GM21390 (cell line): ENCODE results near the gene CTAGE1.
"Not testable (repeated sequence)": the region's sequence is repeated elsewhere in the genome, so short reads cannot be mapped to it uniquely, and the experiment has no call there.

Experiments
- ATAC-seq: cut with Tn5 transposase; IDR thresholded peaks from one replicate; pipeline ENCODE4 v1.9.1; 2021; ENCODE audit not compliant: unreplicated experiment

Gene CTAGE1, protein sequence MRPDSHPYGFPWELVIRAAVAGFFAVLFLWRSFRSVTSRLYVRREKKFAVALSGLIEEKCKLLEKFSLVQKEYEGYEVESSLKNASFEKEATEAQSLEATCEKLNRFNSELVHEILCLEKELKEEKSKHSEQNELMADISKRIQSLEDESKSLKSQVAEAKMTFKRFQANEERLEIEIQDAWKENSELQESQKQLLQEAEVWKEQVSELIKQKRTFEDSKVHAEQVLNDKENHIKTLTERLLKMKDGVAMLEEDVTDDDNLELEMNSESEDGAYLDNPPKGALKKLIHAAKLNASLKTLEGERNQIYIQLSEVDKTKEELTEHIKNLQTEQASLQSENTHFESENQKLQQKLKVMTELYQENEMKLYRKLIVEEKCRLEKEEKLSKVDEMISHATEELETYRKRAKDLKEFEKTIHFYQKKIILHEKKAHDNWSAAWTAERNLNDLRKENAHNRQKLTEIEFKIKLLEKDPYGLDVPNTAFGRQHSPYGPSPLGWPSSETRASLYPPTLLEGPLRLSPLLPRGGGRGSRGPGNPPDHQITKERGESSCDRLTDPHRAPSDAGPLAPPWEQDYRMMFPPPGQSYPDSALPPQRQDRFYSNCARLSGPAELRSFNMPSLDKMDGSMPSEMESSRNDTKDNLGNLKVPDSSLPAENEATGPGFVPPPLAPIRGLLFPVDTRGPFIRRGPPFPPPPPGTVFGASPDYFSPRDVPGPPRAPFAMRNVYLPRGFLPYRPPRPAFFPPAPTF

GRCh38 chr18:22417496-22418188 lies at the start of gene CTAGE1:
CTAGE1 (minus strand) TSS chr18:22417915; CDS start chr18:22417811, 104 bp downstream.
- no peak for ATAC-seq

DNA sequence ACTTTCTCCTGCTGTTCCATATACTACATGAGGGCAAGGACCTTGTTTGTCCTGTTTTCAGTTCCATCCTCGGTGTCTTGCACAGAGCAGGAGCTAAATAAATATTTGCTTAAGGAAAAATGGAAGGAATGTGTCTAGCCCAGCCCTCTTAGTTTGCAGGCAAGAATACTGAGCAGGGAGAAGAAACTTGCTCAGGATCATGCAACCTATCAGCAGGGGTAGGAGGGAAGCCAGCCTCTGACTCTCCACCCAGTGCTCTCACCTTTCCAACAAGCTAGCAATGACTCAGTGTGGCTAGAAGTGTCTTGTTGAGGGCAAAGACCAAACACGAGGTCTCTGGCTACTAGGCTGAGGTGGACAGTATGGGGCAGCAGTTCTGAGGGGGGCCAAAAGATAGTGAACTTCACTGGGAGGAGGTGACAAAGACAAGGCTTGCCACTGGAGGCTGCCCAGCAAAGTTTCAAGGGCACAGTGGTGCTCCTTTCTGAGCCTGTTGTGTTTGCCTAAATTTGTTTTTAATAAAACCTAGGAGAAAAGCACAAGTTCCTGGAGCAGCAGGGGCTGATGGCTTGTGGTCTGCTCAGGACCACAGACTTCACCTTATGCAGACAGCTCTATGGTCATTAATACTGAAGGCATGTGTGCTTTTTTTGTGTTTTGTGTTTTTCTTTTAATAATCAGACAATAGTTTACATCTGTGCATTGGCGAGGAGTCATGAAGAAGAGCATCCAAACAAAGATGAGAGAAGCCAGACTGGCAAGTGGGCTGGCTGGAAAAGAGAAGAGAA lies 49.1 kb upstream of the CTAGE1 start:
- no peak for ATAC-seq

DNA sequence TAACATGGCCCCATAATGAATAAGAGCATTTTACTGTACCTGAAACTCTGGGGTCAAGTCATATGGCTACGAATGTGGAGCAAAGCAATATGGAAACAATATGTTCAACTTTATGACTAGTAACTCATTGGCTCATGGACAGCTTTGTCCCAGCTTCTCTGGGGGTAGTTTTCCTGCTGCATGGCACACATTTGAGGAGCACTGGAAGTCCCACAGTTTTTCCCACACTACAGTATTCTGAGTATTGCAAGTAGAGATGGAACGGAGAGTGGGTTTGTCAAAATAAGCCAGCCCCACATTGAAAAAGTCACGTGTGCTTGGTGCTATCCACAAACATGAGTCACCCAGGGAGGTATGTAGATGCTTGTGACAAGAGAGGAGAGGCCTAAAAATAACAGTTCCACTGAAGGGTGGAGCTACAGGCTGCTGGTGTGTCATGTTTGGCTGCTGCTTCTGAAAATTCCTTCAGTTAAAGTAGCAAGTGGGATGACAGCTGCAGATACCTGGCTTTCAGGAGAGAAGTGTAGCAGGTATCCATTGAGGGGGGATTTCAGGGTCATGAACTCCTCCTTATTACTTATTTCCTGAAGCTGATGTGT lies 48.2 kb upstream of the CTAGE1 start:
- ATAC-seq: no peak

- ATAC-seq: no peak
Observed at GRCh38 chr18:22463076-22463475, 45.4 kb upstream of the CTAGE1 start.

DNA sequence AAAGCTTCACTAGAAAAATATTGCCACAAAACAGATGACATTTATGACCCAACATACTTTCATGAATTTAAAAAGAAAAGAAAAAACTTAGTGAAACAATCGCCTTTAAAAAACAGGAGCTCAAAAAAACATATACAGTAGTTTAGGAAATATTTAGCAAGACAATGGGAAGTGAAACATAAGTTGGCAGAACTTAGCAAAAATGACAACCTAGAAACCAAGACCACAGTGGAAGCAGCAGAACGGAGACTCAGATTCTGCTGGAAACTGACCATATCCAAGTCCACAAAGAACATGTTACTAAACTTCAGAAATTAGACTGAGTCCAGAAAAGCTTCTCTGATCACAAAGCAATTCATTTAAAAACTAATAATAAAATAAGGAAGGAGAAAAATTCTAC lies 41.8 kb upstream of the CTAGE1 start:
- no peak for ATAC-seq

DNA sequence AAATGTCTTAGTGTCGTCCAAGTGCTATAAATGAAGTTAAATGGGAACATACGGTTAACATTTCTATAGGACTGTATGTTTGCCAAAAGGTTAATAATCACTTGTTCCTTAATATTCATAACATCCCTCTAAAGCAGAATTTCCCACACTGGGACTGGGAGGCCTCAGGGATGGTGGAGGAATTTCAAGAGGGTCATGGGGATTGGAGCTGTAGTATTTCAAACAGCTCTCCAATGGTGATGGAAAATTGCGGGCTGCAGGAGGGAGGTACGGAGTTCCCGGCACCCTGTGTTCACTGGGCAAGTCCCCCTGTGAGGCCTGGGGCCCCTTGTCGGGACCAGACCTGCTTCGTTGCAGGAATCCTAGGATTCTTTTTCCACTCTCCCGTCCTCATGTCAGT lies 39.8 kb upstream of the CTAGE1 start:
- no peak for ATAC-seq

GRCh38 chr18:22456547-22456946 lies 38.8 kb upstream of the CTAGE1 start:
- no peak for ATAC-seq

- no peak for ATAC-seq
Observed at GRCh38 chr18:22456116-22456480, 38.4 kb upstream of the CTAGE1 start.

DNA sequence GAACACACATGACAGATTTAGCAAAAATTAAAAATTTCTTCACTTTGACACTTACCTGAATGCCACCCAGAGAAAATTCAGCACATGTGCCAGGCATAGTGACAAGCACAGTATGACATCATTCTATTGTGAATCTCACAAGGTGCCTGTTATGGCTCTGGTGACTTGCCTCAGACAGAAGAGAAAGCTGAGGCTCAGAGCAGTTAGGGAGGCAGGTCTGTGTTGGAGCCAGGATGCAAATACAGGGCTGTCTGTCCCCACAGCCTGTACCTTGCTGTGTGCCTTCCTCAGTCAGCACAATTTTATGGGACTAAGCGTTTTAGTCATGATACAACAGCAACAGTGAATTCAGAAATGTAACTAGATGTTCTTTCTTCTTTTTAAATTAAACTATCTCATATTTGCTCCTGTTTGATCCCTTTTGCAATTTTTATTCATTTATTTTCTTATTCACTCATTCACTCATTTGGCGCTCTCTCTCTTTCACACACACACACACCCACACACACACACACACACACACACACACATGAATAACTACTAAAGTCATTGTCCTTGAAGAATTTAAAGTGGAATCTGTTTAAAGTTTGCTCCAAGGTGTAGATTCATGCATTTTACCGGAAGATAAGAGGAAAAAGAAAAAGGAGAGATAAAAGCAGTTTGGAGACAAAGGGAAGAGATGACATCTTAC lies 37.9 kb upstream of the CTAGE1 start:
- ATAC-seq: no peak

DNA sequence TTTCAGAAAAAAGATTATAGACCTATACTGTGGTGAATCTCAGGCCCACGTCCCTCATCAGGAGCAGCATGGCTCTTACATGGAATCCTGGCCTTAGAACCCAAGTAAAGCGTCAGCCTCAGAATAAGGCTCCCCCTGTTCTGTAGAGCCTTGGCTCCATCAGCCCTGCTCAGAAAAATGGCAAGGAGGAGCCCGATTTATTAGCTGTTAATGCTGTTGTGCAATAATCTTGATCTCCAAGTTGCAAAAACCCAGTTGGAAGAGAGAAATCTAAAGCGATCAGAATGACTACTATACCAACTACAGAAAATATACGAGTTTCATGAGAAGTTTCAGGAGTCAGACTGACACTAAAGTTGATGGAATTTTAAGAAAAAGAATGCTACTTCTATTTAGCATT lies 35.6 kb upstream of the CTAGE1 start:
- no peak for ATAC-seq

DNA sequence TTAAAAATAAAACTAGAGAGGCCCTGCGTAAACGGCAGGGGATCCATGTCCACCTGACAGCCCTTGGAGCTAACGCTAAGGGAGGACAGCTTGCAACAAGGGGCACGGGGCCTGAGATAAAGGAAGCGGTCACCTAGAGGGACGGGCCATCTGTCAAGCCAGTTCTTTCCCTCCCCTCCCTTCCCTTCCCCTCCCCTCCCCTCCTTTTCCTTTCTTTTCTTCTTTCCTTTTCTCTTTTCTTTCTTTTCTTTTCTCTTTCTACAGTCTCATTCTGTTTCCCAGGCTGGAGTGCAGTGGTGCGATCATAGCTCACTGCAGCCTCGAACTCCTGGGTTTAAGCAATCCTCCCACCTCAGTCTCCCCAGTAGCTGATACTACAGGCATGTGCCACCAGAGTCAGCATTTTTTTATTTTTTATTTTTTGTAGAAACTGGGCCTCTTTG lies 34.5 kb upstream of the CTAGE1 start:
- no peak for ATAC-seq

- ATAC-seq: no peak
Observed at GRCh38 chr18:22451796-22452195, 34.1 kb upstream of the CTAGE1 start.

- not testable (repeated sequence) for ATAC-seq
Observed at GRCh38 chr18:22450766-22451165, 33.1 kb upstream of the CTAGE1 start.

- ATAC-seq: not testable (repeated sequence)
Observed at GRCh38 chr18:22450318-22450717, 32.6 kb upstream of the CTAGE1 start.

DNA sequence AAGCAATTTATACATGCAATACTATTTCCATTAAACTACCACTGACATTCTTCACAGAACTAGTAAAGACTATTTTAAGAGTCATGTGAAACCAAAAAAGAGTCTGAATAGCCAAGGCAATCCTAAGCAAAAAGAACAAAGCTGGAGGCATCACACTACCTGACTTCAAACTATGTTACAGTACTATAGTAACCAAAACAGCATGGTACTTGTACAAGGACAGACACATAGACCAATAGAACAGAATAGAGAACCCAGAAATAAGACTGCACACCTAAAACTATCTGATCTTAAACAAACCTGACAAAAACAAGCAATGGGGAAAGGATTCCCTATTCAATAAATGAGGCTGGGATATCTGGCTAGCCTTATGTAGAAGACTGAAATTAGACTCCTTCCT lies 32.0 kb upstream of the CTAGE1 start:
- not testable (repeated sequence) for ATAC-seq

GRCh38 chr18:22448238-22448637 lies 30.5 kb upstream of the CTAGE1 start:
- no peak for ATAC-seq

GRCh38 chr18:22447792-22448191 lies 30.1 kb upstream of the CTAGE1 start:
- no peak for ATAC-seq

DNA sequence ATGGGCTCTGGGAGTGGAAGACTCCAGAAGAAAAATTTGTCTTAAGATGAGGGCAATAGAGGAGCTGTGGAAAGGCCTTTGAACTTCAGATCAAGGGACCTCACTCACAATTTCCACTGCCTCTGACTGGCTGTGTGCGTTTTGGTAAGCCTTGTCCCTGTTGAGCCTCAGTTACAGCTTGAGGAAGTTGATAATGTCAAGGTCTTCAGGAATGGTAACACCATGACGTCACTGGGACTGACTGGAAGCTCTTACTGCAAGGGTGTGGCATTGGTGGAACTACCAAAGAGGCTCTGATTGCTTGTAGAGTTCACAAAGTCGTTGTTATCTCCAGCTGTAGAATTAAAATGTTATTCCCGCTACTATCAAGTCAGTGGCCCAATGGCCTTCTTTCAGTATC lies 29.2 kb upstream of the CTAGE1 start:
- no peak for ATAC-seq

DNA sequence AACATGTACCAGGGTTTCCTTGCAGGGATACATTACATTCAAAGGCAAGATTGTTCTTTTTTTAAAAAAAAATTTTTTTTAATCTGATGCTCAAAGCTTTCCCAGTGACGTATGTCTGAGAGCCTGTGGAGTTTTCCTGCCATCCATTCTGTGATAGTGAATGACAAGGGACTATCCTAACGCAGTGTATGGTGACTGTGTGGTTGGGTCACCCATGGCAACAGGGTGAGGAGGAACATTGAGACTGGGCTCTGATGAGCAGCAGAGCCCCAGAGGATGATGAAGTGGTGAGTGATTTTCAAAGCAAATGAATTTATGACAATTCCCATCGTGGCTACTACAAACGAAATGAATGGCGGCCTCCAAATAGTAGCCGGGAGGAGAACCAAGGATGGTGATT lies 28.6 kb upstream of the CTAGE1 start:
- no peak for ATAC-seq

- no peak for ATAC-seq
Observed at GRCh38 chr18:22441638-22442037, 23.9 kb upstream of the CTAGE1 start.
